NCI-H2081 treated with DMSO at 0.1 percent for 48 hours (cell line): Measurements from ENCODE around the gene F8.
A peak's percentile ranks its signal among the peaks of the same experiment; 100 is the strongest.
"Not testable (repeated sequence)": the region's sequence is repeated elsewhere in the genome, so short reads cannot be mapped to it uniquely, and the experiment has no call there.

ENCODE experiments used
- DNase-seq: peaks from one replicate; lab custom pipeline; 2025; lab: John Stamatoyannopoulos, UW

F8 gene

GRCh38 chrX:154873329-154873728 is 149.2 kb downstream of the F8 start:
- no peak for DNase-seq

DNA sequence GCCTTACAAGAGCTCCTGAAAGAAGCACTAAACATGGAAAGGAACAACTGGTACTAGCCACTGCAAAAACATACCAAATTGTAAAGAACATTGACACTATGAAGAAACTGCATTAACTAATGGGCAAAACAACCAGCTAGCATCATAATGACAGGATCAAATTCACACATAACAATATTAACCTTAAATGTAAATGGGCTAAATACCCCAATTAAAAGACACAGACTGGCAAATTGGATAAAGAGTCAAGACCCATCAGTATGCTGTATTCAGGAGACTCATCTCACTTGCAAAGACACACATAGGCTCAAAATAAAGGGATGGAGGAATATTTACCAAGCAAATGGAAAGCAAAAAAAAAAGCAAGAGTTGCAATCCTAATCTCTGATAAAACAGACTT is 154.0 kb downstream of the F8 start:
- DNase-seq = not testable (repeated sequence)

DNA sequence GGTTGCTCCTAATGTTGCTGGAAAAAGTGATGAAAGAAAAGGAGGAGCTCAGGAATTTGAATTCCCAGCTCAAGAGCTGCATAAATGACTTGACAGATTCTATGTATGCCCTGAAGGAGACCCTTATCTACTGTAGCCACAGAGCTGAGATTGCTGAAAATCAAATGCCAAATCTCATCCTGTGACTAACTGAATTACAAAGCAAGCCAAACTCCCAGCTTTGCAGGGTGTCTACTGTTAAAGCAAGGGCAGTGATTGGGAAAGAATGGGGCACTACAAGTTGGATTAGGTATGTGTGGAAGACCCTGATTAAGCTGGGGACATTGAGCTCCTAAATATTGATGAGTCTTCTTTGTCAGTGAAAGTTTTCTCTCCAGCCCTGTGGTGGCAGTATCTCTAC is 167.3 kb downstream of the F8 start:
- DNase-seq = no peak

DNA sequence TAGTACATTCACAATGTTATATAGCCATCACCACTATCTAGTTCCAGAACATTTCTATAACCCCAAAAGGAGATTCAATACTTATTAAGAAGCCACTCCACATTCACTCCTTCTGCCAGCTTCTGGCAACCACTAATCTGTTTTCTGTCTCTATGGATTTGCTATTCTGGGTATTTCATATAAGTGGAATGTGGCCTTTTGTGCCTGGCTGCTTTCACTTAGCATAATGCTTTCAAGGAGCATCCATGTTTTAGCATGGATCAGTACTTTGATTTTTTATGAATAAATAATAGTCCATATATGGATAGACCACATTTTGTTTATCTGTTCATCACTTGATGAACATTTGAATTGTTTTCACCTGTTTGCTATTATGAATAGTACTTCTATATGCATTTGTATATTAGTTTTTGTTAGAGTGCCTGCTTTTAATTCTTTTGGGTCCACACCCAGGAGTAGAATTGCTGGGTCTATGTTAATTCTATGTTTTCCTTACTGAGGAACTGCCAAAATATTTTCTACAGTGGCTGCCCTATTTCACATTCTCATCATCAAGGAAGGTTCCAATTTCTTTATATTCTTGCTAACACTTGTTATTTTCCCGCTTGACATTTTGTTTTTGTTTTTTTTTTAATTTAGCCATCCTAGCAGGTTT is 171.4 kb downstream of the F8 start:
- no peak for DNase-seq

DNA sequence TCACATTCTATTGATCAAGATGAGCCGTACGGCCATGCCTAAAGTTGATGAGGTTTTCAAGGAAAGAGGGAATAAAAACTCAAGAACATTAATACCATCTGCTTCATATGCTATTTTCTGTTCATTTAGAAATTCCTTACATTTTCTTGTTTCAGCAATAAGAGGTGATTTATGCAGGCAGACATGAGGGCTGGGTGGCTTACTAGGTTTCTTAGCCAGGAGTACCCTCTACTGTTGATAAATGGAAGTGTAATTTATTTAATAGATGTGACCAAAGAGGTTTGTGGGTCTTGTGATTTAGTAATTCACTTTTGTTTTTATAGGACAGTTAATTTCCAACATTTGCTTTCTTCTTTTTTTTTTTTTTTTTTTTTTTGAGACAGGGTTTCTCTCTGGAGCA is 181.7 kb downstream of the F8 start:
- peak; percentile 3 for DNase-seq

GRCh38 chrX:154836163-154836562 is 186.4 kb downstream of the F8 start:
- DNase-seq = no peak

- no peak for DNase-seq
Measured at GRCh38 chrX:154834562-154834961, 188.0 kb downstream of the F8 start, which contains the start of gene SMIM9. SMIM9 (minus strand) TSS chrX:154834662; CDS start chrX:154830856, 3,806 bp downstream.

GRCh38 chrX:154833746-154834274 is 188.7 kb downstream of the F8 start:
- DNase-seq = no peak

DNA sequence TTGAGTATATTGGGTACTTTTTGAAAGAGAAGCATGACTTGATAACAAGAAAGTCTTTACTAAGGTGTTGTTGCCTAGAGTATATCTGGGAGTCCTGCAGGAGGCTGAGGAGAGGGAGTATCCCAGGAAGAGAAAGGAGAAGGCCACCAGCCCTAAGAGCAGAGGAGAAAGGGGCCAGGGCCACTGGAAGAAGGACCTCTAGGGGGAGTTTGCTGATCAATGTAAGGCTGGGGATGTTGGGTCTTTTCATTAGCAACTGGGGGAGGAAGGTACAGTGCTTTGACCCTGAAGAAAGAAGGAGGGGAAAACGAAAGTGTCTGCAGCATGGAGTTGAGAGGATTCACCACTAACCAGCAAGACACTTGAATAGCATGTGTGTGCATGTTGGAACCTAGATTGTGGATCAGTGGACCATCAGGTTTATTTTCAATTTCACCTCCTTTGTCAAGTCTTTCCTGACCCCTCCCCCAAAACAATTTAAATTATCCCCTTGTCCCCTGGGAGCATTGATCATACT is 192.5 kb downstream of the F8 start:
- DNase-seq = no peak

DNA sequence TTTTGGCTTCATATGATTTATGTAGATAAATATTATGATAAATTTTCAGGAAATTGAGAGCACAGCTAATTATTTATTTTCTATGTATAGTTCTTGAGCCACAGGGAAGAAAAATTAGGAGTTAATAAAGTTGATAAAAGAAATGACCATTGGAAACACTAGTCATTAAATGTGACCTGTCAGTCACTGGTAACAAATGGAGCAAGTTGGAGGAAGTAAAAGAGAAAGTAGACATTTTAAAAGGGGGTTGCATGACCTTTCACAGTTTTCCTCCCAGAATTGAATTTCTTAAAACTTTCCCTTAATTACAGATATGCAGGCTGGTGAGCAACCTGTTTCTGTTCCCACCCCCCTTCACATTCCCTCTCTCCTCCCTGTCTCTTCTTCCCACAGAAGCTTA is 193.4 kb downstream of the F8 start:
- DNase-seq = no peak

DNA sequence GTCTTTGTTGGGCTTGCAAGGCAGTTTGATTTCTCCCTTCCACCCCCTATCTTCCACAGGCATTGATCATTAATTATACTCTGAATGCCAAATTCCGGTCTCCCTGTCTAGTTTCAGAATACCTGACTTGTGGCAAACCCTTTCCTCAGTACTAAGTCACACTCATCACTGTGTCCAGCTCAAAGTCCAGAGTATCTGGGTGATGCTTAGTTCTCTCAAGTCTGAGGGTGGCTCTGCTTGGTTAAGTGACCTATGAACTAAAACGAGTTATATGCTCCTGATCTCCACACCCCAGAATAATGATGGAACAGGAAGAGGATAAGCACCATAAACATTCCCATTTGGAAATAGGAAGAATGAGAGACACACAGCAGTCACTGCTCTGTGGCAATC is 194.5 kb downstream of the F8 start:
- no peak for DNase-seq

DNA sequence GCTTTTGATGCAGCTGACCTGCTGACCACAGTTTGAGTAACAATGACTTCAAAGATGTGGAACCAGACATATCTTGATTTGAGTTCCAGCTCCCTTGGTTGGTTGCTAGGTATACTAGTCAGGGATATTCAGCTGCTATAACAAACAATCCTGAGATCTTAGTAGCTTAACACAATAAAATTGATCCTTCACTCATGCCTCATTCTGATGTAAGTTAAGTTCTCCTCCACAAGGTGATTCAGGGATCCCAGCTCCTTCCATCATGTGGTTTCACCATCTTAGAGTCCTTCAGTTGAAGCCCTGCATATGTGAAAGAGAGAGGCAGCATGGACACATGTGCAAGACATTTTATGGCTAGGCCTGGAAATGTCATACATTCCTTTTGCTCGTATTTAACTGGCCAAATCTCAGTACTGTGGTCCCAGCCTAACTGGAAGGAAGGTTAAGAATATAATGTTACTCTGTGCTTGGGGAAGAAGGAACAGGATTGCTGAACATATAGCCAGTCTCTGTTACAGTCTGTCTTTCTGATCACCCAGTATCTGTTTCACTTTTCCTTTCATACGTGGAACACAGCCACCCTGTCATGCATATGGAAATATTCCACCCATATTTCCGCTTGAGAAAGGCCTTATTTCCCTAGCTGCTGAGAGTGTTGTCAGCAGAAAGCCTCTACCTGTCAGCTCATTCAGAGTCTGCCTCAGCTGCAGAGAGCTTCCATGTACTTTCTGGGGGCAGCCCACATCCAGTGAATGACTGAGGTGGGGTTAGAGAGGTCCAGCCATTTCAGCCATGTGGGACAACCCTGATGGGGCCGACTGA is 195.1 kb downstream of the F8 start:
- no peak for DNase-seq

- DNase-seq = not testable (repeated sequence)
Measured at GRCh38 chrX:154825586-154825985, 196.9 kb downstream of the F8 start.

DNA sequence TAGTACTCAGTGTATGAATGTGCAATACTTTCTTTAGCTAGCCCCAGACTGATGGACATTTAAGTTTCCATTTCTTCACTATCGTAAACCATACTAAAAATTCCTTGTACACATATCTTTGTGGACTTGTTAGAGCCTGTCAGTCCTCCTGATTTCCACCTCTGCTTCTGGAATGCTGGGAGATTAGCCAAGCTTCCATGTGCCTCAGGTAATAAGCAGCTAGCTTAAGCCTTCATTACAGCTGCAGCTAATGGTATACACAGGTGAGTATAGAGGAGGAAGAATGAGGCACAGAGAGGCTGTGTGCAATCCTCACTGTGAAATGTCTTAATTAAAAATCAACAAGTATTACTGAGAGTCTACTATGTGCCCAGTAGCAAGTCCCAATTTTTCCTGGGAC is 197.9 kb downstream of the F8 start:
- DNase-seq = no peak

DNA sequence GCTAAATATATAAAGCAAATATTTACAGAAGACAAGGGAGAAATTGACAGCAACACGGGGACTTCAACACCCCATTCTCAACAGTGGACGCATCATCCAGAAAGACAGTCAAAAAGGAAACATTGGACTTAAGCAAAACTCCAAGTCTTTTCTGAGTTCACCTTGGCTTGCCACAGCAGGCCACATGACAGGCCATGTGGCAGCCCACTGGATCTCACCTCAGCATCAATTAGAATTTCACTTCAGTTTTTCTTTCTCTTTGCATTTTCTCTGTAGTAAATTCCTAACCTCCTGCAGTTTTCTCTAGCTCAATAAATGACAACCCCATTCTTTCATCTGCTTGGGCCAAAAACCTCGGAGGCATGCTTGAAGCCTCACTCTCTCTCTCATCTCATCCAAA is 200.5 kb downstream of the F8 start:
- DNase-seq = no peak

DNA sequence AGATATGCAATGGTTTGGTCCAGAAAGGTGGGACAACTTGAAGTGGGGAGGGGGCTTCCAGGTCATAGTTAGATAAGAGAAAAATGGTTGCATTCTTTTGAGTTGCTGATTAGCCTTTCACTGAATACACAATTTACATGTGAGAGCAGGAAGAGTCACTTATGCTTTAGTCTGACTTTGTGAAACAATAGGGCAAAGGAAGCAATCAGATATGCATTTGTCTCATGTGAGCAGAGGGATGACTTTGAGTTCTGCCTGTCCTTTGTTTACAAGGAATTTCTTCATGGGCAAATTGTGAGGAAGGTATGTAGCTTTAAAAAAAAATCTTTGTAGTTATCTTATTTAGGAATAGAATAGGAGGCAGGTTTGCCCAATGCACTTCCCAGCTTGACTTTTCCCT is 201.0 kb downstream of the F8 start:
- no peak for DNase-seq

GRCh38 chrX:154819771-154820341 is 202.7 kb downstream of the F8 start:
- no peak for DNase-seq

- no peak for DNase-seq
Measured at GRCh38 chrX:154818916-154819770, 203.4 kb downstream of the F8 start.

- not testable (repeated sequence) for DNase-seq
Measured at GRCh38 chrX:154817048-154817618, 205.4 kb downstream of the F8 start.

GRCh38 chrX:154816326-154816898 is 206.1 kb downstream of the F8 start:
- DNase-seq = not testable (repeated sequence)

- no peak for DNase-seq
Measured at GRCh38 chrX:154815274-154815818, 207.2 kb downstream of the F8 start.
